ENCODE data around the gene IL27RA. TPM values are rescaled to one million over a fixed set of nuclear protein-coding genes. Genes with fewer than 3 reads are reported as not detected.

IL27RA gene
- polyA plus RNA-seq, 2 of the 4 experiments (the other 2 are of a cell fraction) = 3.0 to 4.5 TPM

DNA sequence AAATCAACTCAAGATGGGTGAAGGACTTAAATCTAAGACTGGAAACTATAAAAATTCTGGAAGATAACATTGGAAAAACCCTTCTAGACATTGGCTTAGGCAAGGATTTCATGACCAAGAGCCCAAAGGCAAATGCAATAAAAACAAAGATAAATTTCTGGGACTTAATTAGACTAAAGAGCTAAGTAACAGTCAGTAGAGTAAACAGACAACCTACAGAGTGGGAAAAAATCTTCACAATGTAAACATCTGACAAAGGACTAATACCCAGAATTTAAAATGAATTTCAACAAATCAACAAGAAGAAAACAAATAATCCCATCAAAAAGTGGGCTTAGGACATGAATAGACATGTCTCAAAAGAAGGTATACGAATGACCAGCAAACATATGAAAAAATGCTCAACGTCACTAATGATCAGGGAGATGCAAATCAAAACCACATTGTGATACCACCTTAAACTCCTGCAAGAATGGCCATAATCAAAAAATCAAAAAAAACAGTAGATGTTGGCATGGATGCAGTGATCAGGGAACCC, 19.1 kb upstream of the IL27RA start:
- FAIRE-seq (no peak), DNase-seq (ENCODE audit: low read depth in 1 of 2, low spot score in 1 of 2) (no peak), ATAC-seq (no peak)
- 60% methylated on average over 2 of the region's 2 CpGs for WGBS (ENCODE audit: missing lambda C conversion rate)
- TF ChIP-seq TFCP2L1 (CRISPR knock-in tag; IDR thresholded peaks at IDR 0.05) (no peak), RARB (CRISPR knock-in tag; IDR thresholded peaks at IDR 0.05) (no peak), TP53 (CRISPR knock-in tag; IDR thresholded peaks at IDR 0.05) (no peak), HOXB13 (CRISPR knock-in tag; IDR thresholded peaks at IDR 0.05; ENCODE audit: low read depth) (no peak), HES2 (IDR thresholded peaks at IDR 0.05) (no peak), JUN (IDR thresholded peaks at IDR 0.05) (no peak), JUNB (IDR thresholded peaks at IDR 0.05) (no peak), BHLHE40 (IDR thresholded peaks at IDR 0.05; ENCODE audit: low read depth, low read length) (no peak), EHF (CRISPR knock-in tag; IDR thresholded peaks at IDR 0.05) (no peak), NPAS2 (CRISPR knock-in tag; IDR thresholded peaks at IDR 0.05; ENCODE audit: borderline replicate concordance) (no peak), MYC (IDR thresholded peaks at IDR 0.05; ENCODE audit: borderline replicate concordance, low read length) (no peak)
- no peak overlapping the region for H3K4me3 ChIP-seq
- ChIA-PET POLR2A (no interaction called here), CTCF (no interaction called here)
- H3K4me1 ChIP-seq = no peaks in the 10 kb centered on the region
- no peak overlapping the region for H3K4me2 ChIP-seq
- H3K27ac ChIP-seq = no peak overlapping the region
- H3K9me3 ChIP-seq = no peaks in the 10 kb centered on the region

GRCh38 chr19:14015524-14016035, 16.0 kb upstream of the IL27RA start:
- FAIRE-seq = no peak
- no peaks in the 10 kb centered on the region for H3K9me3 ChIP-seq
- ChIA-PET CTCF (interaction anchor here (0.6 to 1.7 kb wide), 3 partner anchors 27 to 520 kb away, joined by 3 to 4 read pairs (median 3); no protein-coding TSS in a partner anchor), POLR2A (no interaction called here)
- H3K4me3 ChIP-seq = no peak overlapping the region
- TF ChIP-seq ATOH8 (CRISPR knock-in tag; IDR thresholded peaks at IDR 0.05; ENCODE audit: low read depth) (no peak), TP53 (CRISPR knock-in tag; IDR thresholded peaks at IDR 0.05) (no peak), EP300 (IDR thresholded peaks at IDR 0.05) (no peak), BCL3 (IDR thresholded peaks at IDR 0.05) (no peak), FOSB (CRISPR knock-in tag; IDR thresholded peaks at IDR 0.05) (no peak), HMGXB4 (CRISPR knock-in tag; IDR thresholded peaks at IDR 0.05; ENCODE audit: borderline replicate concordance) (no peak), FOXS1 (CRISPR knock-in tag; IDR thresholded peaks at IDR 0.05) (no peak), FOSL2 (IDR thresholded peaks at IDR 0.05) (no peak), FOSL2 (CRISPR knock-in tag; IDR thresholded peaks at IDR 0.05) (no peak), NFE2L2 (conservative IDR thresholded peaks at IDR 0.05; ENCODE audit: low read length) (no peak), HOXB13 (CRISPR knock-in tag; IDR thresholded peaks at IDR 0.05; ENCODE audit: low read depth) (no peak), CHD4 (IDR thresholded peaks at IDR 0.05; ENCODE audit: borderline replicate concordance) (no peak), HOXA7 (CRISPR knock-in tag; IDR thresholded peaks at IDR 0.05) (no peak), ZNF302 (CRISPR knock-in tag; IDR thresholded peaks at IDR 0.05) (no peak)
- no peak for DNase-seq (ENCODE audit: low read depth in 1 of 2, low spot score in 1 of 2)
- H3K4me2 ChIP-seq = no peak overlapping the region
- H3K4me1 ChIP-seq = no peaks in the 10 kb centered on the region
- H3K27ac ChIP-seq = no peak overlapping the region
- 87% methylated on average over 8 of the region's 8 CpGs for WGBS (ENCODE audit: missing lambda C conversion rate)
- no peak for ATAC-seq

Measured in A549 (cell line).